Panc1 (cell line): ENCODE results near the gene KDF1.

ENCODE experiments used
- CTCF ChIP-seq: fragments of 450-650 bp; IDR thresholded peaks from 2 replicates; pipeline ENCODE4 v1.5.1; 2017; ENCODE audit warnings: mild to moderate bottlenecking
- POLR2AphosphoS5 ChIP-seq: IDR thresholded peaks from 2 replicates; pipeline ENCODE4 v1.6.1; 2012; ENCODE audit warnings: mild to moderate bottlenecking, low read depth, low read length, moderate library complexity
- TCF7L2 ChIP-seq: IDR thresholded peaks from 2 replicates; pipeline ENCODE4 v1.6.1; 2011; ENCODE audit warnings: mild to moderate bottlenecking, low read depth, low read length, inconsistent platforms

- no peak for TF ChIP-seq TCF7L2
- TF ChIP-seq CTCF: no peak
- TF ChIP-seq POLR2AphosphoS5: no peak
These were observed 38.4 kb upstream of the KDF1 start for GRCh38 chr1:26998429-26999300.
